Measurements from ENCODE around the gene NHLRC4.

NHLRC4 gene, protein sequence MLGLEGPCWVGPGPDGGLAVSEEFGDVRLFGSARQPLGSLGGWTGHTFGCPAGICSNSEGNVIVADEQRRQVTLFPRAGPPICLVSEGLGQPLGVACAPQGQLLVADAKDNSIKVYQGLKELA

DNA sequence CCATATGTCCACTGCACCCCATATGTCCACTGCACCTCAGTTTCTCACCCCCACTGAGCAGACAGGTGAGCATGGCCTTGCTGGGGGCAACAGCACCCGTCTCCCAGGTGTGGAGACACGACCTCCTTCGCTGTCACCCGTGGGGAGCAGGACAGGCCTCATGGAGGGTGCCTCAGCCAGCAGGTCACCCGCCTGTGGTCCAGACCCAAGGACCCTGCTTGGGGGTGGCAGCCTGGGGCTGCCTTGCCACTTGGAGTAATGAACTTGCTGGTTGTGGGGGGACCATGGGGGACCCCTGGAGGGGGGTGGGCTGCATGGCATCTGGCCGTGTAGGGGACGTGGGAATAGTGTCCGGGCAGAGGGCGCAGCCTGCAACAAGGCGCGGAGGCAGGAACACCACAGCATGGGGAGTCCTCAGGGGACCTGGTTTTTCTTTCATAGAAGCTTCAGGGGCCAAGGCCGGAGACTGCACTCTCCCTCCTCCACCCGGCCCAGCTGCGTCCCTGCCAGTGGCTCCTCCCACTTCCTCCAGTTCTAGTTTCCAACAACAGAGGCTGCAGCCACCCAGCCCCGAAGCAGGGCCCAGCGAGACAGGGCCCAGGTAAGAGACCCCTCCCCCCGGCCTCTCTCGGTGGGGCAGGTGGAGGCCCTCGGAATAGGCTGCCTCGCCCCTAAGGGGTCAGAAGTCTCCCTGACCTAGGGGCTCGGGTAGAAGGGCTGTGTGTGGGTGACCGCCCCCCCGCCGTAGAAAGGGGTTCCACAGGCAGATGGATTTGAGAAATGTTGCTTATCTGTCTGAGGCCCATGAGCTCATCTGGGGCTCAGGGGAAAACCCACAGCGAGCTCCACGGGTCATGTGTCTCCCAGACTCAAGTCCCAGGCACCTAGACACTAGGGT lies at the start of gene NHLRC4:
Gene NHLRC4, plus strand, starts transcription at position 531 of the 898 bp plus-strand sequence. CDS start 1,043 bp downstream, outside the sequence.
- peak; percentile 53 for DNase-seq

DNA sequence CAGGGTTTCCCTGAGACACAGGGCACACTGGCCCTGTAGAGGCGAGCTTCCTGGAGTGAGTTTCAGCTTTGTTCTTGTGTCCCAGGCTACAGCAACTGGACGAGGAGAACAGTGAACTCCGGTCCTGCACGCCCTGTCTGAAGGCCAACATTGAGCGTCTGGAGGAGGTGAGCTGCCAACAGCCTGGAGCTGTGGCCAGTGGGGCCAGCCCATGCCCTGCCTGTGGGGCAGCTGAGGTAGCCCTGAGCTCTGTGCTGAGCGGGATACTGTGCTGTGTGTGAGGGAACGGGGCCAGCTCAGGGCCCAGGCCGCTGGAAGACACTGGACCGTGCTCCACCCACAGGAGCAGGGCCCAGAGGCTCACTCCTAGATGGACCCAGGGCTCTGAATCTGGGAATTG lies 47.9 kb upstream of the NHLRC4 start:
- DNase-seq, result no peak

DNA sequence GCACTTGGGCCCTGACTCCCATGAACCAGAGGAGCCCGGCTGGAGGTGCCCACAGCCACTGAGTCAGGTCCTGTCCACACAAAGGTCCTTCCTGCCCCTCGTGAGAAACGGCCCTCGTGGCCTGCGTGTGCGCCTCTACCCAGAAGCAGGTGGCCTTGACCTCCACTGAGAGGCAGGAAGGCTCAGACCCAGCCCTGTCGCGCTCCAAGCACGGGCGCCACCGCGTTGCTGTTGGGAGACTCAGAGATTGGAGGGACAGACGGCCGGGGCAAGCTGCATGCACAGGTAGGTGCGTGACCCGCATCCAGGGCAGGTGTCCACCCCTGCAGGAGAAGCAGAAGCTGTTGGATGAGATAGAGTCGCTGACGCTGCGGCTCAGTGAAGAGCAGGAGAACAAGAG lies 47.4 kb upstream of the NHLRC4 start:
- DNase-seq, result no peak

DNA sequence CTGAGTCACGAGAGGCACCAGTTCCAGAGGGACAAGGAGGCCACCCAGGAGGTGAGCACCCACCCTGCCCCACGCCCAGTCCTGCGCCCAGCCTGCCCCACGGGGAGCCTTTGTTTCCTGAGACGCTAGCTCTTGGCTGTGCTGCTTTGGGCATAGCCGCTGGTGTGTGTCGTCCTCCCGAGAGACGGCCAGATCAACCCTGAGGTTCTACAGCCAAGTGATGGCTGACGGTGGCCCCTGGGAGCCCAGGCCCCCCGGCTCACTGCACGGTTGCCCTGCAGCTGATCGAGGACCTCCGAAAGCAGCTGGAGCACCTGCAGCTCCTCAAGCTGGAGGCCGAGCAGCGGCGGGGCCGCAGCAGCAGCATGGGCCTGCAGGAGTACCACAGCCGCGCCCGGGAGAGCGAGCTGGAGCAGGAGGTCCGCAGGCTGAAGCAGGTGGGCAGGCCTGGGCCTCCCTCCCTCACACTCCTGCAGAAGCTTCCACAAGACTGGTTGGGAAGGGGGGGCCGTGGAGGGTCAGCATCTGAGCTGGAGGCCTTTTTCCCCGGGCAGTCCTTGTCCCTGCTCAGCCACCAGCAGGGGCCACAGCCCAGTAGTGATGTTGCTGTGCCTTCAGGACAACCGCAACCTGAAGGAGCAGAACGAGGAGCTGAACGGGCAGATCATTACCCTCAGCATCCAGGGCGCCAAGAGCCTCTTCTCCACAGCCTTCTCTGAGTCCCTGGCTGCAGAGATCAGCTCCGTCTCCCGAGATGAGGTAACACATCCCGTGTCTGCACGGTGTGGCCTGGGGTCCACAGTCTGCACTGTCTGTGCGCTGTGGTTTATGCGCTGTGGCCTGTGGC lies 46.7 kb upstream of the NHLRC4 start:
- no peak for DNase-seq

DNA sequence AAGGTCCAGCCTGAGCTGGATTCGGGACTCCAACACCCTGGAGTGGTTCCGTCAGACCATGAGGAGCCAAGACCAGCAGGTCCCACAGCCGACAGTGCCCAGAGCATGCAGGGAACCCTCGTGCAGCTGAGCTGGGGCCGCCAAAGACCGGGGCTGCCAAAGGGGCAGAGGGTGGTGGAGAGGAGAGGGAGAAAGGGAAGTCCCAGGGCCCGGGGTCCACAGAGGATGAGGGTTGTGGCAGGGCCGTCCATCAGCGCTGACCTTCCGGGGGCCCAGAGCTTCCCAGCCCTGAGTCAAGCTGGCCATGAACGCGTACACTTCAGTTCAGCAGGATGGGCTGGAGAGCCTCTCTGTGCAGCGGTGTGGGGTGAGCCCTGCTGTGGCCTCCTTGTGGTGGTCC lies 46.0 kb upstream of the NHLRC4 start:
- DNase-seq, result no peak

DNA sequence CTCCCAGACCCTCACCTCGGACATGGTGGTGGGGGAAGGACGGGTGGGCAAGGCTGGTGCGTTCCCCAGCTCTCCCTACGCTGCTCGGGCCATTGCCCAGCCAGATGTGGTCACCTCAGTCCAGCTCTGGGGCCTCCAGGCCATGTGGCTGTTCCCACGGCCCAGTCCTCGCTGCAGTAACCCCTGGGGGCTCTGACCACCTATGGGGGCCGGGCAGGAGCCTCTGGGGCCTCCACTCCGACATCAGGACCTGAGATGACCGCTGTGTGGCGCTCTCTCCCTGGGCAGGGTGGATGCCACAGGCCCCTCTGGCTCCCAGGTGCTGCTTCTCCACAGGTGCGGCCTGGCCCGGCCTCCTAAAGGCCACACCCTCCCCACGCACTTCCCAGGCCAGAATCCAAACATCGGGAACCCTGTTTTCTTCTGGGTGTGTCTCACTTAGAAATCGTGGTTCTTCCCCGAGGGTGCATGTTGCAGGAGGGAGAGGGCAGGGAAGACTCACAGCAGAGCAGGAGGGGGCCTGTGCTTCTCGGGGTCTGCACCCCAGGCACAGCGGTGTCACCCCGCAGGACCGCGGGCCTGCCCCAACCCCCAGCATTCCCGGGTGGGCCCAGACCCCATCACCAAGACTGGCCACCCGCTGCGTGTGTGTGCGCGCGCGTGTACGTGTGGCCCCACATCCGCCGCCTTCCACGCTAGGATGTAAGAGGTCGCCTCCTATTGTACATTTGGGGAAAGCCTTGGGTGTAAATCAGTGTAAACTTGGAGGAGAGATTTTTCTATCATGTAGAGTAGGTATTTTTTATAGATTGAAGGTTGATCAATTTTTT lies 45.2 kb upstream of the NHLRC4 start:
- no peak for DNase-seq

DNA sequence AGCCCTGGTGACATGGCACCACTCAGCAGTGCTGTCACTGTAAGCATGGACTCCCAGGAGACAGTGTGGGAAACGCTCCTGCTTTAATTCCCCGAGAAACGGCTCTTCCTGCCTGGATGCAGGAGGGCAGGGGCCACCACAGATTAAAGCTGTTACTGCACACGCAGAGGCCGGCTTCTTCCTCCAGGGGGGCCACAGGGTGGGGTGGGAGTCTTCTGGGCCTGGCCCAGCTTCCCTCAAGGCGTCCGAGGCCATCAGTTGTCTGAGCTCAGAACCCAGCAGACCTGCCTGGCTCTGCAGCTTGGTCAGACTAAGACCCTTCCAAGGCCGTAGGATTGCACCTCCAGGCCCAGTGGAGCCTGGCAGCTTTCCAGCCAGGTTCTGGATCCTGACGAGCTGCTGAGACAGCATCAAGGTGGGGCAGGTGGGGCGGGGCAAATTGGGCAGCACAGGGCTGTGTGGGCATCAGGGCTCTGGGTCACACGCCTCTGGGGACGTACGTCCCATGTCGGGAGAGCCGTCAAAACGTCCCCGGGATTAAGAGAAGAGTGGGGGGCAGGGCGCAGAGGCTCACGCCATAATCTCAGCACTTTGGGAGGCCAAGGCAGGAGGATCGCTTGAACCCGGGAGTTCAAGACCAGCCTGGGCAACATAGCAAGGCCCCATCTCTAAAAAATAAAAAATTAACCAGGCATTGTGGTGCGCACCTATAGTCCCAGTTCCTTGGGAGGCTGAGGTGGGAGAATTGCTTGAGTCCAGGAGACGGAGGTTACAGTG lies 44.3 kb upstream of the NHLRC4 start:
- no peak for DNase-seq

DNA sequence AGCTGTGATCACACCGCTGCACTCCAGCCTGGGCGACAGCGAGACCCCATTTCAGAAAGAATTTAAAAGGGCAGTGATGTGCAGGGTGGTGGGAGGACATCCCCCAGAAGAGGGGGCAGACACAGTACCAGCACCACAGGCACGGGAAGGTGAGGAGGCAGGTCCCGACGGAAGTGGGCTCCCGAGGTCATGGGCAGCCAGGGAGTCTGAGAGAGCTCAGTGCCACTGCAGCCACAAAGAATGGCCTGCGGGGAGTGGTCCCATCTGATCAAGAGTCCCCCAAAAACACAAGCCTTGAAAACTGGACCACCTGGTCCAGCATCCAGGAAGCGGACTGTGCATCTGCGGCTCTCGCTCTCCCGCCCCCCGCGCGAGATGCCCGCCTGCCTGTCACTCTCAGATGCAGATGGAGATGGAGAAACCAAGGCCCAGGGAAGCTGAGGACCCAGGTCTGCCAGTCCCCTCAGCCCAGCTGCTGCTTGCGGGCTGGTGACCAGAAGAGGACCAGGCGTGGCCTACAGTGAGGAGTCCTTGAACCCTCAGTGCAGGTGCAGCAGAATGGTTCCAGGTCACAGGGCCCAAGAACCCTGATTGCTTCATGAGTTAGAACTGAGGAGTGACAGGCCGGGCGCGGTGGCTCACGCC lies 43.6 kb upstream of the NHLRC4 start:
- DNase-seq, result no peak

DNA sequence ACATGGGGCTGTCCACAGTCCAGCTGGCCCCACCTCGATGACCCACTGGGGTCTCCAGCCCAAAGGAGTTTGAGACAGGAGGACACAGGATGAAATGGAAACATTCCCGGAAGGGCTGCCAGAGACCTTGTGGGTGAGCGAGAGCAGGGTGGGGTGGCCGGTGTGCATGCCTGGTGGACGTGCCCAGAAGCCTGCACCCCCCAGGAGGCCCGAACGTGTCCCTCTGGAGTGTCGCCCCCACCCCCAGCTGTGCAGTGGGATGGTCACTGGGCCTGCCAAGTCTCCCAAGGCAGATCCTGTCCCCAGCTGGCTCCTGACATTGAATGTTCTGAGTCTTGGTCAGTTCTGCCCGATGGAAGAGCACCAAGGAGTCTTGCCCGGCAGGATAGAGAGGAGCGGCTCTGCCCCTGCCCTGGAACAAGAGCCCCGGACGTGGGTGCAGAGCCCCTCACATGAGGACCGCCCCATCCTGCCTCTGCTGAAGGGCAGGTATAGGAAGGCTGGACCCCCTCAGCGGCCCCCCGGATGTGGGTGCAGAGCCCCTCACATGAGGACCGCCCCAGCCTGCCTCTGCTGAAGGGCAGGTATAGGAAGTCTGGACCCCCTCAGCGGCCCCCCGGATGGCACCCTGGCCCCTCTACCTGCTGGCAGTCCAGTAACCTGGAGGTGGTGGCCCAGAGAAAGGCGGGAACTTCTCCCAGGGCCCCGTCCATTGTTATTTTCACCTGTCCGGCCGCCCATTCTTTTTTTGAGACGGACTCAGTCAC lies 42.3 kb upstream of the NHLRC4 start:
- DNase-seq, result no peak

DNA sequence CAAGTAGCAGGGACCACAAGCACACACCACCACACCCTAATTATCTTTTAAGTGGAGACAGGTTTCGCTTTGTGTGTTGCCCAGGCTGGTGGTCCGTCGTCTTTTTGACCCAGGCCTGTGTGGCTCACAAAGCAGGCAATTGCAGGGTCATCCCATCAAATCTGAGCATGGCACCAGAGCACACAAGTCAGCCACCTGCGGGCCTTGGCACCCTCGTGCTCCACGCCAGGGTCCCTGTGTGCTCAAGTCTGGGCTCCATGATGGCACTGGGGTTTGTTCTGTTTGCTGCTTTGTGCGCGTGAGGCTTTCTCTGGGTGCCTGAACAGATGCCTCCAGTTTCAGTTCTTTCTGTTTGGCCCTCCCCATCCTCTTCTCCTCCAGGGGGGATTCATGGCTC lies 41.7 kb upstream of the NHLRC4 start:
- DNase-seq, result no peak

DNA sequence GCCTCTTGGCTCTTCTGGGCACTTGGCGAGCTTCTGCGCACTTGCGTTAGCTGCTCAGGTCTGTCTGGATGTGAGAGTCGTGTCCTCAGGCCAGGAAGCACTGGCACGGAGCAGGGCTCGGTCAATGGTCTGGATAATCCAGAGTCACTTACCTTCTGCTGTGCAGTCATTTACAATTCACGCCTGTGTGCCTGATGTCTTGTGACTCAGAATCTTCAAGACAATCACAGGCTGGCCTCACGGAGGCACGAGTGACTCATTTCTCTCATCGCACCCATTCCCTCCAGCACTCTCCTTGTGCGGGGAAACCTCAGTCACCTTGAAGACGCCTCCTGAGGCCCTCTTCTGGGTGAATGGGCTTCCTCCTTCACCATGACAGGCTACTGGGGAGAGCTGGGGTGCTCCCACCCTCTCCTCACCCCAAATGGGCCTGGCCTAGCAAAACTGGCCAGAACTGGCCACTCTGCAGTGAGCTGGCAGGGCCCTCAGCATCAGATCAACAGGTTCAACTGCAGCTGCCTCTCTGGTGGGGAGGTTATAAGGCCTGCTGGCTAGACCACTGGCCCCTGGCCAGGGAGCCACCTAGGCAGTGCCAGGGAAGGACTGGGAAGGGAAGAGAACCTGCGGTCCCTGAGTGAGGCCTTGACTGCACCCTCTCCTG lies 41.2 kb upstream of the NHLRC4 start:
- peak; percentile 33 for DNase-seq

DNA sequence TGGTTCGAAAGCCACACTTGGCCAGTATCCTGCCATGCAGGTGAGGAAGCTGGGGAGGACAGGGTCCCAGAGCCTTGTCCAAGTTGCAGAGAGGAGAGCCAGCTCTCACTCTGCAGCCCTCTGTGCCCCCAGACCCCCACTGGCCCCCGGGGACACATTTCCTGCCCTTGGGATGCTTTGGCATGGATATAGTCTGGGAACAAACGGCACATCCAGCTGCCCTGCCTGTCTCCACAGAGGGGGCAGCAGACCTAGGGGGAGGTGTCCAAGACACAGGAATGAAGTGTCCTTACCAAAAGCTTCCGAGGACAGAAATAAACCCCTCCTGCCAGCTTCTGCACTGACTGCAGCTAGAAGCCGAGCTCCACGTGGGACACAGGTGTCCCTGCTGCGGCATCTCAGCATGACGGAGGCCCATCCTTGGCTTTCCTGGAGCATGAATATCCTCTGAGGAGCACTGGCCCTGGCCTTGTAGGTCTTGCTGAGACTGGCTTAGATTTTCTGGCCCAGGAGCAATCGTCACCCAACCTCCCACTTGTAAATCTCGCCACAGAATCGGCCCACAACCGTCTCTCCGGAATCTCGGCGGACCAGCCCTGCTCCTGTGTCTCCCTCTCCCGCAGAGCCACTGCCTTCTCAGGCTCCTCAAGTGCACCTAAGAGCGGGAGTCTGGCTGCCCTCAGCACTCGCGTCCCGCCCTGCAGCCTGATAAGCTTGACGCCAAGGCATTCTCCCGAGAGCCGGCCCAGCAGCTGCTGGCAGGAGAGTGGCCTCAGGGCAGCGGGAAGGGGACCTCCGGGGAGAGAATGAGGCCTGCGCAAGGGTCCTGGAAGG lies 40.4 kb upstream of the NHLRC4 start:
- no peak for DNase-seq

DNA sequence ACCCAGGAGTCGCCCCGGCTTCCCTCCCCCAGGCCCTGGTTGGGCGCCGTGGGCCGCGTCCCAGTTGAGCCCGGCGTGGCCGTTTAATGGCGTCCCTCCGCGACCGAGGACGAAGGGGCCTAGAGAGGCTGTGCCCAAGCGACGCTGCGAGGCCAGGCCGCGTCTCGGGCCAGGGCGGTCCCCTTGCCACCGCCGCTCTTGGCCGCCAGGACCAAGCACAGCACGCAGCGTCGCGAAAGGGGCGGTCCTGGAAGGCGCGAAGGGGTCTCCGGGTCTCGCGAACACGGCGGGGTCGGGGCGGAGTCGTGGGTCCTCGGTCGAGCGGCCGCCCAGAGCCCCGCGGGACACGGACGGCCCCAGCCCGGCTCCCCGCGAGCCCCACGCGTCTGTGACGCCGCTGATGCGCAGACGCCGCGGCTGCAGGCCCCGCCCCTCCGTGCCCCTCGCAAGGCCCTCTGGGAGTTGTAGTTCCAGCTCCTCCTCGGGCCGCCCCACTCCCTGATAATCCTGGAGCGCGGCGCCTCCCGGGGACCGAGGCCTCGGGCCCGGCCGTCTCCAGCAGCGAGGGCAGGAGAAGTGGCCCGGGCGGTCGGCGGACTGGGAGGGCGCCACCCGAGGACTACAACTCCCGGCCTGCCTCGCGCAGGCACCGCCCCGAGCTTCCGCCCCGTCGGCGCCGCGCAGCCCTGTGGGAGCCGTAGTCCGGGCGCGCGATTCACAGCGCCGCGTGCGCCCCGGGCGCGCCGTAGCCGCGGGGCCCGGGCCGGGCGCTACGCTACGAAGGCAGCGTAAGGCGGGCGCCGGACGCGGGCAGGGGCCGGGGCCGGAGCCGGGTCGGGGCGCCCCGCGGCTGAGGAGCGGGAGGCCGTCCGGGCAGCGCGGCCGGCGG lies 39.5 kb upstream of the NHLRC4 start, which contains the start of gene CAPN15:
Gene CAPN15, plus strand, starts transcription at position 698 of the 889 bp plus-strand sequence. CDS start 19,127 bp downstream, outside the sequence.
- DNase-seq, result peak; percentile 87

DNA sequence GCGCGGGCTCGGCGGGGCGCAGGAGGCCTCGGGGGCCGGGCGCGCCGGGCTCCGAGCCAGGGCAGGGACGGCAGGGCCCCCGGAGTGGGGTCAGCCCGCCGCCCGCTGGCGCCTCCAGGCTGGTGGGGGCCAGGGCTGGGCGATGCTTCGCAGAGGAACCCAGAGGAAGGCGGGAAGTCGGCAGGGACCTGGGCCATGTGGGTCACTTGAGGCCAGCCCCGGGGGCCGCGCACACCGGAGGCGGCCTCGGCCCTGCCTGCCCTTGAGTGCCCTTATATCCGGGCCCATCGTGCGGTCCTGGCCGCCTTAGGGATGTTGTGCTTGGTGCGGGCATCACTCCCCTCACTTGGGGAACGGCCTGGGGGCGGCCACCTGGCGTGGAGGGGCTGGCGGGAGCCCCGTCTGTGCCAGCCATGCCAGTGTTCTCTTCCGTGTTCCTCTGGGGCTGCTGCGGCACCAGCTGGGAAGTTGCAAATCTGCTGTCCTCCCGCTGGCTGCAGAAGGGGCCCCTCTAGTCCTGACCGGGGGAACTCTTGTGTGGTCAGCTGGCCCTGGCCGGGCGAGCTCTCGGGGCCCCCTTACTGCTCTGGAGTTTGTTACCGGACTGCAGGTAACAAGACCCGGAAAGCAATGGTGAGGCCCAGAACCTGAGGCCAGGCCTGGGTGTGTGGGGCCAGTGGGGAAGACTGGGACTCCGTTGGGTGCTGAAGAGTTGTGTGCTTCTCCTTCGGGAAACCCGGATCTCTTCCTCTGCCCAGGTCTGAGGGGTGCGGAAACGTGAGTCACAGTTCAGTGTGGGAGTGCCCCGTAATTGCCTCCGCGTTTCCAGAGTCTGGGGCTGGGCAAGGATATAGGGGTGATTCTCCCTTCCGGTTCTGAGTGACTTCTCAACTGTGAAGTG lies 38.4 kb upstream of the NHLRC4 start:
- DNase-seq, result peak; percentile 26

DNA sequence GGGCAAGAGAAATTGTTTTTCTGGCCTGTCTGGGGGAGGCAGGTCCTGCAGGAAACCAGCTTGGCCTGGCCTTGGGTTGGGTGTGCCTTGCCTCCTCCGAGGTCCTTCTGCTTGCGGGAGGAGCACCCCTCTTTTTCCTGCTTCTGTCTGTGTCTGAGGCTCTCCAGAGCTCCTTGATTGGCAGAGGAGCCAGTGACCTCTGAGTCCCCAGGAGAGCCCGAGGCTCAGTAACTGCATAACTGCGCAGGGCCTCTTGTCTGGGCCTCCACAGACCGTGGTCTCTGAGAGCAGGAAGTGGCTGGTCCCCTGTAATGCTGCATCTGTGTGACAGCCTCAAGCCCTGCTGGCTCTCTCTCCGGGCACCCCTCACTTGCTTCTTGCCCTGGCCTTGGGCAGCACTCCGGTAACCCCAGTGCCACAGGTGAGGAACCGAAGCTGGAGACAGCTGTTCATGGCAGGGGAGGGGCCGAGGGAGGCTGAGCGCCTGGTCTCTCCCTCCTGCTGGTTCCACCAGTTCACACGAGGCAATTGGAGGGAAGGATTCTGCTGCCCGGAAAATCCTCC lies 37.7 kb upstream of the NHLRC4 start:
- DNase-seq, result peak; percentile 34

DNA sequence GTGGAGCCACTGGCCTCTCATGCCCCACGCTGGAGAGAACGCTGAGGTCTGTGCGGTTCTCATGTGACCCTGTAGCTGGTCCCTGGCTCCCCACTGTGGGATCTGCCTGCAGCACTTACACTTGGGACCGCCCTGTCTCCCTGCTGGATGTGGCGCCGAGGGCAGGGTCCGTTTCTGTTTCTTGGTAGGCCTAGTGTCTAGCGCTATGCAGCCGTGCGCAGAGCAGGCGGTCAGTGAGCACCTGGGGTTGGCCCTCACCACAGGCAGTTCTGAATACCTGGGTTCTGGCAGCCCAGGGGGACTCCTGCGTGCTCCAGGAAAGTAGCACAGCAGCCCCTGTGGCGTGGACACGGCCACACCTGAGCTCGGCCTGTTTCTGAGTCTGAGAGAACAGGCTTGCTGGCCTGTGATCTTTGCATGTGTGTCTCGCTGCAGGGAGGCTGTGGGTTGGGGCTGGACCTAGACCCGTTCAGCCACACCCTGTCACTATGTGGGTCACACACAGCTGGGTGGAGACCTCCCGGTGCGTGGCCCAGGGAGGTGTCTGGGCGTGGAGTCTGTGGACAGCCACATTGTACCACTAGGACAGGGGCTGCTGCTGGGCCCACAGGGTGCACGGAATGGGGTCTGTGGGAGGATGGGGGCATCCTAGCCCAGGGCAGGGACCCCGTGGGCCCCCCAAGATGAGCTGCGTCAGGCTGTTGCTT lies 36.5 kb upstream of the NHLRC4 start:
- no peak for DNase-seq

Measured in CD4-positive, alpha-beta T cell treated with Interleukin-10 for 1 hour (primary cell).